NT2/D1 (cell line): ENCODE measurements around the gene APIP.

Experiments used
- YY1 ChIP-seq: IDR thresholded peaks from 2 replicates; pipeline ENCODE4 v1.6.1; 2011; ENCODE audit not compliant: insufficient read length, insufficient read depth
- ZNF274 ChIP-seq: IDR thresholded peaks from 2 replicates; pipeline ENCODE4 v1.6.1; 2011; ENCODE audit warnings: mild to moderate bottlenecking, low read depth, low read length

GRCh38 chr11:34909415-34909814 is 6.8 kb downstream of the APIP start:
- TF ChIP-seq ZNF274: no peak
- no peak for TF ChIP-seq YY1
